BE2C (cell line): ENCODE data around the gene UNC5CL.

Source experiments
- DNase-seq: peaks from one replicate; pipeline ENCODE4 v3.0.0-alpha.2; 2020
- H3K27me3 ChIP-seq: fragments of 250-450 bp; sonication (Bioruptor Pico); 2 replicates; pipeline ENCODE4 v1.5.1; 2020; ENCODE audit warnings: mild to moderate bottlenecking
- H3K36me3 ChIP-seq: fragments of 250-450 bp; sonication (Bioruptor Pico); 2 replicates; pipeline ENCODE4 v1.5.1; 2020; ENCODE audit warnings: mild to moderate bottlenecking
- H3K4me1 ChIP-seq: fragments of 250-450 bp; sonication (Bioruptor Pico); 2 replicates; pipeline ENCODE4 v1.5.1; 2020
- H3K4me3 ChIP-seq: 2 replicates; pipeline ENCODE4 v1.5.1; 2011; ENCODE audit warnings: low read depth, low read length
- H3K9me3 ChIP-seq: fragments of 250-450 bp; sonication (Bioruptor Pico); 2 replicates; pipeline ENCODE4 v1.5.1; 2020
- TF ChIP-seq, protein P1 (sequence below): IDR thresholded peaks from 2 replicates; pipeline ENCODE4 v1.5.1; 2012; ENCODE audit warnings: mild to moderate bottlenecking, low read depth, low read length

The UNC5CL gene

DNA sequence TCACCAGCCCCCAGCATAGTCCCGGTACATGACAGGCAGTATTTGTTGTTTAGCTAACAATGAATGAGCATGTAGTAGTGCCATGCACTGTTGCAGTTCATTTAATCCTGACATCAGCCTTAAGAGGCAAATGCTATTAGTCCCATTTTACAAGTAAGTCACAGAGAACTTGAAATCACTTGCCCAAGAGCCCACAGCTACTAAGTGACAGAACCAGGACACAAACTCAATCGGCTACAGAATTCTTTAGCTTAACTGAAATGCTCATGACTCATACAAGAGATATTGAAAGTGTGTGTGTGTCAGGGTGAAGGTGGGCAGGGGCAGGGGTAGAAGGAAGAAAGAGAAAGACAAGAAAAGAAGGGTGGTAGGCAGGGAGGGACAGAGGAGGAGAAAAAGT, 52.7 kb downstream of the UNC5CL start:
- Histone ChIP-seq H3K36me3 (no peaks in the 10 kb centered on the region), H3K27me3 (0 out of 2 replicates have a peak, but pooled peaks cover 4% of the 10 kb centered on the region), H3K4me3 (no peak overlapping the region), H3K4me1 (no peaks in the 10 kb centered on the region), H3K9me3 (no peaks in the 10 kb centered on the region)
- TF ChIP-seq, protein P1, sequence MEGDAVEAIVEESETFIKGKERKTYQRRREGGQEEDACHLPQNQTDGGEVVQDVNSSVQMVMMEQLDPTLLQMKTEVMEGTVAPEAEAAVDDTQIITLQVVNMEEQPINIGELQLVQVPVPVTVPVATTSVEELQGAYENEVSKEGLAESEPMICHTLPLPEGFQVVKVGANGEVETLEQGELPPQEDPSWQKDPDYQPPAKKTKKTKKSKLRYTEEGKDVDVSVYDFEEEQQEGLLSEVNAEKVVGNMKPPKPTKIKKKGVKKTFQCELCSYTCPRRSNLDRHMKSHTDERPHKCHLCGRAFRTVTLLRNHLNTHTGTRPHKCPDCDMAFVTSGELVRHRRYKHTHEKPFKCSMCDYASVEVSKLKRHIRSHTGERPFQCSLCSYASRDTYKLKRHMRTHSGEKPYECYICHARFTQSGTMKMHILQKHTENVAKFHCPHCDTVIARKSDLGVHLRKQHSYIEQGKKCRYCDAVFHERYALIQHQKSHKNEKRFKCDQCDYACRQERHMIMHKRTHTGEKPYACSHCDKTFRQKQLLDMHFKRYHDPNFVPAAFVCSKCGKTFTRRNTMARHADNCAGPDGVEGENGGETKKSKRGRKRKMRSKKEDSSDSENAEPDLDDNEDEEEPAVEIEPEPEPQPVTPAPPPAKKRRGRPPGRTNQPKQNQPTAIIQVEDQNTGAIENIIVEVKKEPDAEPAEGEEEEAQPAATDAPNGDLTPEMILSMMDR = no peak
- DNase-seq = no peak

DNA sequence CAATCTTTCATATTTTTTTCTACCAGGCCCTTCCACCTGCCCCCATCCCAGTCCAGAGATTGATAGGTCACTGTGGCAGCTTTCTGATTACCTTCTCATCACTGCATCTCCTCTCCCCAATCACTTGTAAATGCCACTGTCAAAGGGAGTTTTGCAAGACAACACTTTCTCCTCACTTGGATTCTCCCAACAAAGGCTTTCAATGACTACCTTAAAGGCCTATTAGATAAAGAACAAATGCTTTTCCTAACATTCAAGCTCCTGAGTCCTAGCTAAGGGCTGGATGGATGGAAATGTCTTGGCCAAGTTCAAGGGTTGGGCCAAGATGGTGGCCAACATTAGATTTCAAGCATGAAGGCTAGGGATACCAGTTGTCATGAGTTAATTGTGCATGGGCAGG, 55.3 kb downstream of the UNC5CL start:
- H3K27me3 ChIP-seq = no peaks in the 10 kb centered on the region; the same call in 1 of the 2 replicates
- H3K4me1 ChIP-seq = no peaks in the 10 kb centered on the region
- H3K9me3 ChIP-seq = no peaks in the 10 kb centered on the region
- no peak overlapping the region for H3K4me3 ChIP-seq
- no peaks in the 10 kb centered on the region for H3K36me3 ChIP-seq
- TF ChIP-seq, protein P1 = no peak
- no peak for DNase-seq

DNA sequence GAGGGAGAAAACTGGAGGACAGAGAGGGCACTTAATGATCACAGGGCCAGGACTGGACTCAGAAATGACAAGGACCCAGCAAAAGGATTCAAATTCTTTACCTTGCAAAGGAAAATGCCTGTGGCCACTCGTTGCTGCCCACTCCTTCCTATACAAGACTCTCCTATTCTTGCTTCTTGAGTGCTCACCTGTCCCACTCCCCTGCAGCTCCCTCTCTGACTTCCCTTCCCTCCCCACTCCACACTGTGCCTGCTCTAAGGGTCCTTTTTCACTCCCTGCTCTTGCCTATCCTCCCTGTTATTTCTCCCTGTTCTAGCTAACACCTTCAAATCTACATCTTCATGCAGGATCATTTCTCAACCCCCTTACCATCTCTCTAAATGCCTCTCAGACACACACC, 56.1 kb downstream of the UNC5CL start:
- H3K27me3 ChIP-seq = no peaks in the 10 kb centered on the region; the same call in 1 of the 2 replicates
- H3K9me3 ChIP-seq = no peaks in the 10 kb centered on the region
- no peak overlapping the region for H3K4me3 ChIP-seq
- H3K36me3 ChIP-seq = no peaks in the 10 kb centered on the region
- TF ChIP-seq, protein P1 = no peak
- DNase-seq = no peak
- H3K4me1 ChIP-seq = no peaks in the 10 kb centered on the region

DNA sequence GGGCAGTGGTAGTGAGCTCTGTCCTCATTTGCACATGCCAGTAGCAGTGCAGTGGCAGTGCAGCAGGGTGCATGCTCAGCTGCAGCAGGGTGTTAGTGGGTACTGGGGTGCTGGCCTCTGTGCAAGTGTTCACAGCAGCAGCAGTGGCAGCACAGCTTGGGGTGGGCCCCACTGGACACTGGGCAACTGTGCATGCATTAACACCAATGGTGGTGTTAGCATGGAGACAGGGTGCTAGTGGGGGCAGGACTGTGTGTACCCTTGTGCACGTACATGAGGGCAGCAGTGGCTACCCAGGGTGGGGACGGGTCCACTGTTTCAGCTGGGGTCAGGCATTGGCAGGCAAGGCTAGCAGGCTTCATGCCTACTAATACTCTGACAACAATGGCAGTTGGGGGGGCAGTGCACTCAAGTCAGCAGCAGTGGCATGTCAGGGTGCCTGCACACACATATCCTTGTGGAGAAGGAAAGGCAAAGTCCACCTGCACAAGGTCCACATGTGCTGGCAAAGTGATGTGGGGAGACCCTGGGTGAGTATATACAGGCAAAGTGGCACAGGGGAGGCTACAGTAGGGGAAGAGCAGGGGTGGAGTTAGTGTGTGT, 60.2 kb downstream of the UNC5CL start:
- Histone ChIP-seq H3K4me3 (no peak overlapping the region), H3K9me3 (no peaks in the 10 kb centered on the region), H3K27me3 (peaks cover 25% of the 10 kb centered on the region), H3K36me3 (no peaks in the 10 kb centered on the region), H3K4me1 (no peaks in the 10 kb centered on the region)
- TF ChIP-seq, protein P1 = no peak
- no peak for DNase-seq

DNA sequence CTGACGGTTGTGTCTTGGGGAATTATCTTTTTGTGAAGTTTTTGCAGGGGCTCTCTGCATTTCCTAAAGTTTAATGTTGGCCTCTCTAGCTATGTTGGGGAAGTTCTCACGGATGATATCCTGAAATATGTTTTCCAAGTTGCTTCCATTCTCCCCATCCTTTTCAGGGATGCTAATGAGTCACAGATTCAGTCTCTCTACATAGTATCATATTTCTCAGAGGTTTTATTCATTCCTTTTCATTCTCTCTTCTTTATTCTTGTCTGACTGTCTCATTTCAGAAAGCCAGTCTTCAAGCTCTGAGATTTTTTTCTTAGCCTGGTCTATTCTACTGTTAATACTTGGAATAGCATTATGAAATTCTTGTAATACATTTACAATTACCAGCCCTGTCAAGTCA, 61.3 kb downstream of the UNC5CL start:
- DNase-seq = no peak
- H3K4me1 ChIP-seq = no peaks in the 10 kb centered on the region
- no peaks in the 10 kb centered on the region for H3K36me3 ChIP-seq
- no peaks in the 10 kb centered on the region for H3K9me3 ChIP-seq
- no peak overlapping the region for H3K4me3 ChIP-seq
- TF ChIP-seq, protein P1 = no peak
- peaks cover 28% of the 10 kb centered on the region for H3K27me3 ChIP-seq

DNA sequence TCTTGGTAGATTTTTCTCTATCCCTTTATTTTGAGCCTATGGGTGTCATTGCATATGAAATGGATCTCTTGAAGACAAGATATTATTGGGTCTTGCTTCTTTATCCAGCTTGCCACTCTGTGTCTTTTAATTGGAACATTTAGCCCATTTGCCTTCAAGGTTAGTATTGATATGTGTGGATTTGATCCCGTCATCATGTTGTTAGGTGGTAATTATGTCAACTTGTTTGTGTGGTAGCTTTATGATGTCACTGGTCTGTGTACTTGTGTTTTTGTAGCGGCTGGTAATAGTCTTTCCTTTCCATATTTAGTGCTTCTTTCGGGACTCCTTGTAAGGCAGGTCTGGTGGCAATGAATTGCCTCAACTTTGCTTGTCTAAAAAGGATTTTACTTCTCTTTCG, 61.9 kb downstream of the UNC5CL start:
- no peaks in the 10 kb centered on the region for H3K4me1 ChIP-seq
- TF ChIP-seq, protein P1 = no peak
- H3K9me3 ChIP-seq = no peaks in the 10 kb centered on the region
- no peak for DNase-seq
- H3K4me3 ChIP-seq = no peak overlapping the region
- H3K36me3 ChIP-seq = no peaks in the 10 kb centered on the region
- H3K27me3 ChIP-seq = peaks cover 28% of the 10 kb centered on the region
